HG03457 (cell line): ENCODE measurements around the gene ZKSCAN1.
A peak's percentile ranks its signal among the peaks of the same experiment; 100 is the strongest.
"Not testable (repeated sequence)": the region's sequence is repeated elsewhere in the genome, so short reads cannot be mapped to it uniquely, and the experiment has no call there.

Experiments
- ATAC-seq: cut with Tn5 transposase; IDR thresholded peaks from one replicate; pipeline ENCODE4 v1.9.1; 2021; ENCODE audit warnings: moderate number of reproducible peaks; ENCODE audit not compliant: unreplicated experiment

The ZKSCAN1 gene

GRCh38 chr7:100015232-100016214 lies at the start of gene ZKSCAN1:
Gene ZKSCAN1 (plus strand): TSS chr7:100015596. CDS start chr7:100023507, 7,911 bp downstream.
- peak; percentile 75 for ATAC-seq

GRCh38 chr7:99969298-99969697 lies 46.1 kb upstream of the ZKSCAN1 start:
- ATAC-seq: no peak

GRCh38 chr7:99969813-99970212 lies 45.6 kb upstream of the ZKSCAN1 start:
- not testable (repeated sequence) for ATAC-seq

- ATAC-seq: no peak
These were observed 44.2 kb upstream of the ZKSCAN1 start for GRCh38 chr7:99971242-99971641.

GRCh38 chr7:99973817-99974216 lies 41.6 kb upstream of the ZKSCAN1 start:
- ATAC-seq: not testable (repeated sequence)

- no peak for ATAC-seq
These were observed 40.7 kb upstream of the ZKSCAN1 start for GRCh38 chr7:99974681-99975080.

GRCh38 chr7:99975782-99976521 lies 39.4 kb upstream of the ZKSCAN1 start, which contains the start of gene AZGP1:
Gene AZGP1 (minus strand): TSS chr7:99976031. CDS start chr7:99976020, 11 bp downstream.
- ATAC-seq: no peak

- ATAC-seq: no peak
These were observed 38.8 kb upstream of the ZKSCAN1 start for GRCh38 chr7:99976626-99977025.

- ATAC-seq: not testable (repeated sequence)
These were observed 35.6 kb upstream of the ZKSCAN1 start for GRCh38 chr7:99979814-99980225.

- ATAC-seq: not testable (repeated sequence)
These were observed 34.9 kb upstream of the ZKSCAN1 start for GRCh38 chr7:99980448-99980872.

- ATAC-seq: not testable (repeated sequence)
These were observed 34.3 kb upstream of the ZKSCAN1 start for GRCh38 chr7:99981066-99981465.

GRCh38 chr7:99984593-99984992 lies 30.8 kb upstream of the ZKSCAN1 start:
- ATAC-seq: no peak

- ATAC-seq: not testable (repeated sequence)
These were observed 28.1 kb upstream of the ZKSCAN1 start for GRCh38 chr7:99987306-99987705.

- ATAC-seq: no peak
These were observed 27.6 kb upstream of the ZKSCAN1 start for GRCh38 chr7:99987846-99988245.

- ATAC-seq: no peak
These were observed 24.9 kb upstream of the ZKSCAN1 start for GRCh38 chr7:99990460-99990852.

GRCh38 chr7:99991543-99991942 lies 23.9 kb upstream of the ZKSCAN1 start:
- not testable (repeated sequence) for ATAC-seq

- ATAC-seq: no peak
These were observed 22.9 kb upstream of the ZKSCAN1 start for GRCh38 chr7:99992330-99993038.

- ATAC-seq: no peak
These were observed 20.6 kb upstream of the ZKSCAN1 start for GRCh38 chr7:99994819-99995218.

GRCh38 chr7:99996755-99997544 lies 18.4 kb upstream of the ZKSCAN1 start:
- ATAC-seq: no peak

GRCh38 chr7:99997545-99998137 lies 17.8 kb upstream of the ZKSCAN1 start:
- ATAC-seq: no peak
